Skeletal muscle cell (primary cell): ENCODE measurements around the gene RNLS.
"Not testable (repeated sequence)": the region's sequence is repeated elsewhere in the genome, so short reads cannot be mapped to it uniquely, and the experiment has no call there.

Experiments
- DNase-seq: peaks from one replicate; pipeline ENCODE4 v3.0.0-alpha.2; 2010; ENCODE audit warnings: low read depth
- H3K4me3 ChIP-seq: 2 replicates; pipeline ENCODE4 v1.5.1; 2011; ENCODE audit warnings: low read depth, mild to moderate bottlenecking, control low read depth, low read length, moderate library complexity

The RNLS gene

DNA sequence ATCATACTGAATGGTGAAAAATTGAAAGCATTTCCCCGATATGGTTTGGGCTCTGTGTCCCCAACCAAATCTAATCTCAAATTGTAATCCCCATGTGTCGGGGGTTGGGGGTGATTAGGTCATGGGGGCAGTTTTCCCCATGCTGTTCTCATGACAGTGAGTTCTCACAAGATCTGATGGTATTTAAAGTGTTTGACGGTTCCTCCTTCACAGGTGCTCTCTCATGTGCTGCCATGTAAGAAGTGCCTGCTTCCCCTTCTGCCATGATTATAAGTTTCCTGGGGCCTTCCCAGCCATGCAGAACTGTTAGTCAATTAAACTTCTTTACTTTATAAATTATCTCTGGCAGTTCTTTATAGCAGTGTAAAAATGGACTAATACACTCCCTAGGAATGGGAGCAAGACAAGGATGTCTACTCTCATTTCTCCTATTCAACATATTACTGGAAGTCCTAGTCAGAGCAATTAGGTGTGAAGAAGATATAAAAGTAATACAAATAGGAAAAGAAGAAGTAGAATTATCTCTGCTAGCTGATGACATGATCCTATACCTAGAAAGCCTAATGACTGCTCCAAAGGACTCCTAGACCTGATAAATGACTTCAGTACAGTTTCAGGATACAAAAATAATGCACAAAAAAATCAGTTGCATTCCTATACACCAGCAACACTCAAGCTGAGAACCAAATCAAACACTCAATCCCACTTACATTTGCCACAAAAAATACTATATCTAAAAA lies 260.6 kb downstream of the RNLS start:
- DNase-seq = no peak

DNA sequence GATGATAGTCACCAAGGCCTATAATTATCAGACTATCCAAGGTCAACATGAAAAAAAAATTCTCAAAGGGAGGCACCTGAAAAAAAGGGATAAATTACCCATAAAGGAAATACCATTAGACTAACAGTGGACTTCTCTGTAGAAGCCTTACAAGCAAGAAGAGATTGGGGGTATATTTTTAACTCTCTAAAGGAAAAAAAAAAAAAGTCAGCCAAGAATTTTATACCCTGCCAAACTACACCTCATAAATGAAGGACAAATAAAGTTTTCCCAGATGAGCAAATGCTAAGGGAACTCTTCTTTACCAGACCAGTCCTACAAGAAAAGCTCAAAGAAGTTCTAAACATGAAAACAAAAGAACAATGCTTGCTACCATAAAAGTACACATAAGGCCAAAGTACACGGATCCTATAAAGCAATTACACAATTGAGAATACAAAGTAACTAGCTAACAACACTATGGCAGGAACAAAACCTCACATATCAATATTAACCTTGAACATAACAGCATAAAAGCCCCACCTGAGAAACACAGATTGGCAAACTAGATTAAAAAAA lies 263.1 kb downstream of the RNLS start:
- DNase-seq = no peak
- no peak overlapping the region for H3K4me3 ChIP-seq

More for the DNA sequence above, 260.6 kb downstream of the RNLS start:
- no peak overlapping the region for H3K4me3 ChIP-seq

- DNase-seq = no peak
- H3K4me3 ChIP-seq = no peak overlapping the region
Measured at GRCh38 chr10:88318803-88319202, 264.3 kb downstream of the RNLS start.

DNA sequence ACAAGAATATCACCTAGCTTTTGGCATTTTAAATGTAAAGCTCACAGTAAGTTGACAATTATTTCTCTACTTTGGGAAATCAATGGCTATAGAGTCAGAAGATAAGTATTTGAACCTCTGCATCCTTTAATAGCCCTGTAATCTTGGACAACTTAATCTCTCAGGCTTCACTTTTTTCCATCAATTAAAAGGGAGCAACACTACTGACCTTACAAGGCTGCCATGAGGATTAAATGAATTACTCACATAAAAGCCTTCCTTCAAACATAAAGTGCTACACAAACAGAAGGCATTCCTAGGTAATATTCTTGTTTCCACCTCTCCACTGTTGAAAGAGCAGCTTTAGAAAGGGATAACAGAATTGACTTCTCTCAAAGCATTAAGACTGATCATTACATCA lies 266.0 kb downstream of the RNLS start:
- no peak for DNase-seq
- H3K4me3 ChIP-seq = no peak overlapping the region

DNA sequence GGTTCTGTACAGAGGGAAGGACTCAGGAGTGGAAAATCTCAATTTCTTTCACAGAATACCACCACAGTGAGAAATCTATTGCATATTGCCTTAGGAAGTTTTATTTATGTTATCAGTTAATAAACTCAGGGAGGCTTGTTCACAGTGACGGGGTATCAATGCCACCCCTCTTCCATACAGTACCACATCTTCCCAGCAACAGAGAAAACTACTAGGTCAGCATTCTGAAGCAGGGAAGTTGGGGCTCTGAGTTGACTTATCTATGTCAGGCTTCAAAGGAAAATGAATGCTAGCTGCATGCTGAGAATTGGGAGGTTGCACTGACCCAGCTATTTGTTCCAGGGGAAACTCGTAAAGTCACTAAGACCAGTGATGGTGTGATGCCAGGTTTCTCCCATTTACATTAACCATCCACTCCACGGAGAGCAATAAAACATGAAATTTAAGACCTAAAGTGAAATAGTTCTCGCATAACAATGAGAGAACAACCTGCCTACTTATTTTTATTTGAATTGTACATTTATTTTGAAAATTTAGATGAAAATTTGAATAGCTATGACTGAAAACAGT lies 266.7 kb downstream of the RNLS start:
- H3K4me3 ChIP-seq = no peak overlapping the region
- DNase-seq = no peak

DNA sequence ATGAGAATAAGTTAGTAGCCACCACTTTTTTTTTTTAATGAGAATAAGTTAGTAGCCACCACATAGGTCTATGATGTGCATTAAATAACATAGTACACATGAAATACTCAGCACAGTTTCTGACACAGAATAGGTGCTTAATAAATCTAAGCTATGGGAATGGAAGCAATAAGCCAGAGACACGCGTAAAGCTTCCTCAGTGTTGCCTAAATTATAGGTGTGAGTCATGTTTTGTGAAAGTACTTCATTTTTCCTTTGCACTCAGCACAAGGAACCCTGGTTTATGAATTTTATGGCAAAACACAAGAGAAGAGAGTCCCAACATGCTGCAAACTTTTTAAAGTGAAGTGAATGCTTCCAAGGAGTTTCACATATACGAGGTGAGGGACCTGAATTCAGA lies 267.4 kb downstream of the RNLS start:
- no peak overlapping the region for H3K4me3 ChIP-seq
- no peak for DNase-seq

- H3K4me3 ChIP-seq = no peak overlapping the region
- DNase-seq = no peak
Measured at GRCh38 chr10:88314362-88314761, 268.8 kb downstream of the RNLS start.

DNA sequence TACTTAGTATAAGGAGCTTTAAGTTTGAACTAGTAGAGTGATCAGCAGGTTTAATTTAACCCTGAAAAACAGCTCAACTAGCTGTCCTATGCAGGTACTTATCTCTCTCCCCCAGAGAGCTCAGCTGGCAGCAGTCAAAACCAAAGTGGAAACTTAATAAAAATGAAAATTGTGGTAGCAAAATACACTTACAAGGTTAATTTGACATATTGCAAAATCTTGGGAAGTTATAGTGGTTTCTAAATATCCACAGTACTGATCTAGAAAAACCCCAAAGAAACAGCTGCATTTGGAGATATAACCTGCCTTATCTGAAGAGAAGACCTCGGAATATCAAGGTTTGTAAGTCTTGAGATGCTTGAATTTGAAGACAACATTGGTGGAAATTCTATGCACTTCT lies 269.2 kb downstream of the RNLS start:
- DNase-seq = no peak
- H3K4me3 ChIP-seq = no peak overlapping the region

GRCh38 chr10:88312855-88313254 lies 270.3 kb downstream of the RNLS start:
- H3K4me3 ChIP-seq = no peak overlapping the region
- DNase-seq = no peak

DNA sequence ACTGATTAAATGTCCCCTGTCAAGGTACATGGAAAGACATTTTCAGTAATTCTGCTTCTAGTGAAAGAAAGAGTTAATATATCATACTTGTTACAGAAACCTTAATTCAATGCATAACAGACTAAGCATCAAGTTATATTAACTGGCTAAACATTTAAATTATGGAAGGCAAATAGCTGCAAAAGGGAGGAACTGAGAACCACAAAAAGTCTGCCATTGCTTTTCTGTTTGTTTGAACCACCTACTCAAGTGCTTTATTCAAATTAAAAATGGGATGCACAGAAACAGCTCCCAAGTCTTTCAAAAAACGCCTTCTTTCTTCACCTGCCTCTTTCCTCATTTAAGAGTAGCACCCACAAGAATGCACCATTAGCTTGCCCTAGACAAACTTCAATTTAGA lies 271.9 kb downstream of the RNLS start:
- DNase-seq = no peak
- no peak overlapping the region for H3K4me3 ChIP-seq

DNA sequence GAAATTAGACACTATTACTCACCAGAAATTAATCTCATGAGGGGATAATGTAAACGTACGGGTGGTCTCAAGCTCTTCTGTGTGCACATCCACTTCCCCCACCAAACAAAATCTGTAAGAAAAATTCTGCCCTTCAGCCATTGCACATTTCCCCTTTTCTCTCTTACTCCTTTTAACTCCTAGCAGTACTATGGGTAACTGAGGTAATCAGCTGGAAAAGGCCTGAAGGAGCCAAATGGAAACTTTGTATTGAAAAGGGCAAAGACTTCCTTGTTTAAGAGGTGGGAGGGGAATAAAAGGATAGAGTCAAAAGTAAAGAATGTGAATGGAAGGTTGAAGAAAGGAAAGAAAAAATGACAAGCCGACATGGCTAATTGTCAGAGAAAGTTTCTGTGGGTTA lies 273.8 kb downstream of the RNLS start:
- no peak overlapping the region for H3K4me3 ChIP-seq
- DNase-seq = no peak

GRCh38 chr10:88308361-88308760 lies 274.8 kb downstream of the RNLS start:
- H3K4me3 ChIP-seq, DNase-seq: not testable (repeated sequence)

DNA sequence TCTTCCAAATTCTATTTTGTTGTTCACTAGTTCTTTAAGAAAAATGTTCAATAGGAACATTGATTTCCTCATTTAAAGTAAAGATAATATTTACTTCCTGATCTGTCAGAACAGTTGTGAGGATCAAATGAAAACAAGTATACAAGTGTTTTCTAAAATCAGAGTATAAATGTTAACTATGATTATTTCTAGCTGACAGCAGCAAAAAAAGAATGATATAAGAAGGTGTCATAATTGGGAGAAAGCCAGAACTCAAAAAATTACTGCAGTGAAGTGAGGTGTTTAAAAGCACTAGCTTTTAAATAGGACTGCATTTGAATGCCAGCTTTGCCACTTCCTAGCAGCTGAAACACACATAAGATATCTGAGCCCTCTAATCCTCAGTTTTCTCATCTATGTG lies 283.3 kb downstream of the RNLS start:
- no peak overlapping the region for H3K4me3 ChIP-seq
- DNase-seq = no peak

GRCh38 chr10:88297103-88297502 lies 286.0 kb downstream of the RNLS start:
- no peak for DNase-seq

GRCh38 chr10:88293651-88294230 lies 289.4 kb downstream of the RNLS start:
- no peak for DNase-seq
- no peak overlapping the region for H3K4me3 ChIP-seq

More at GRCh38 chr10:88297103-88297502, 286.0 kb downstream of the RNLS start:
- H3K4me3 ChIP-seq = no peak overlapping the region

GRCh38 chr10:88293073-88293472 lies 290.0 kb downstream of the RNLS start:
- DNase-seq = peak; percentile 26
- H3K4me3 ChIP-seq = no peak overlapping the region

DNA sequence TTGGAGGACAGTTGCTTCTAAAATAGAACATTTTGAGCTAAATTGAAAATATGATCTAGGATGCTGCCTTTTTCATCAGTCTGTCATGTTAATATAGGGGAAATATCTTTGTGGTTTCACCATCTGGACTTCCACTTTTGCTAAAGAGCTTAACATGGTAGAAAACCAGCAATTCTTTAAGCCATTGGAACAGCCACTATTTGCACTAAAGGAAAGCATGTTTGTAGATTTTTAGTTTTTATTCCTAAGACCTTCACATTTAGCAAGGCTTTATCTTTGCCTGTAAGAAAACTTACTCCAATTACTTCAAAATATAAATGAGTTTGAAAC lies 291.0 kb downstream of the RNLS start:
- no peak overlapping the region for H3K4me3 ChIP-seq
- DNase-seq = no peak

DNA sequence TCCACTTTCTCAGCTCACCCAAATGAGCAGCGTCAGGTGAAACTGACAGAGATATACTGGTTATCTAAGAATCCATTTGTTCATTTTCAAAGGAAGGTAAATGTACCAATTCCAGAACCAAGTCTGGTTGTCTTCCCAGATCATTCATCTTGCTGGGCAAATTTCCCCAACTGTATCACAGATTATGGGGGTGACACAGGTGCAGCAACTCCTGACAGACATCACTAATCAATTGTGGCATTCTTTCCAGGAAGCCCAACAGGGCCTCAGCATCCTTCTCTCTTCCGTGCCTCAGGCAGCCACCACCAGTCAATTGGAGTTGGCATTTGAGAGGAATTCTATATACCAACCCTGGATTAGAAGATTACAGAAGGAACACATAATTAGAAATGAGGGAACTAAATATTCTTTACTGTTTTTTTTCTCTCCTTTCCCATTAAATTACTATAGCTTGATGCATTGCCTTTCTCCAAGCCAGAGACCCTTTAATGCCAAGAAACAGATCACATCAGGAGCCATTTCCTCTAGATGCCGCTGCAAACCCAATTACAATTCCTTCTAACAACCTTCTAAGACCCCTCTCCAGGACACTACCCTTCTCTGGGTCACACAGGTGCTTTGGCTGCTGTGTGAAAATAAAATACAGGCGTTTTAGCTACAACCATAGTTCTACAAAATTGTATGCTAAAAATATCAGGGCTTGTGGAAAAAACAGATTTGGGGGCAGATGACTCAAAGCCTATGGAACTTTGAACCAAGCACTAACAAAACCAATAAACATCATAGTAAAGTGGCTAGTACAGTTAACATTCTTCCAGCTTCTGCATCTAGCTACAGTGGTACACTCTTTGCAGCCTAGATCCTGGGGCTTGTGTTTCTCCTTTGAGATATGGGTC lies 291.6 kb downstream of the RNLS start:
- H3K4me3 ChIP-seq = no peak overlapping the region
- no peak for DNase-seq

- no peak overlapping the region for H3K4me3 ChIP-seq
- peak; percentile 38 for DNase-seq
Measured at GRCh38 chr10:88289342-88289741, 293.8 kb downstream of the RNLS start.
